KMS-11 (cell line): ENCODE data around the gene CD3D.

Experiments used
- H2AFZ ChIP-seq: fragments of 200-600 bp; sonication (generic); 2 replicates; pipeline ENCODE4 v1.6.1; 2016; ENCODE audit warnings: antibody characterized with exemption, mixed run types, low read depth
- H3K27ac ChIP-seq: fragments of 200-600 bp; sonication (generic); 2 replicates; pipeline ENCODE4 v1.6.1; 2016; ENCODE audit warnings: mild to moderate bottlenecking, mixed run types
- H3K27me3 ChIP-seq: fragments of 200-600 bp; sonication (generic); 2 replicates; pipeline ENCODE4 v1.6.1; 2017; ENCODE audit warnings: mild to moderate bottlenecking, low read depth, mixed run types, moderate library complexity; ENCODE audit not compliant: insufficient read depth
- H3K36me3 ChIP-seq: fragments of 200-600 bp; sonication (generic); 2 replicates; pipeline ENCODE4 v1.6.1; 2017; ENCODE audit warnings: mild to moderate bottlenecking, mixed run types; ENCODE audit not compliant: insufficient read depth
- H3K4me1 ChIP-seq: fragments of 200-600 bp; sonication (generic); 2 replicates; pipeline ENCODE4 v1.6.1; 2016; ENCODE audit warnings: mild to moderate bottlenecking, low read depth, mixed run types; ENCODE audit not compliant: poor library complexity, severe bottlenecking
- H3K4me2 ChIP-seq: fragments of 200-600 bp; sonication (generic); 2 replicates; pipeline ENCODE4 v1.7.0; 2016; ENCODE audit warnings: mild to moderate bottlenecking, mixed run types
- H3K4me3 ChIP-seq: fragments of 200-600 bp; sonication (generic); IDR thresholded peaks from 2 replicates; pipeline ENCODE4 v1.6.1; 2017; ENCODE audit warnings: low read depth, low read length, mixed read lengths; ENCODE audit not compliant: insufficient read depth
- H3K79me2 ChIP-seq: fragments of 200-600 bp; sonication (generic); 2 replicates; pipeline ENCODE4 v1.6.1; 2016; ENCODE audit warnings: low read depth, mixed run types; ENCODE audit not compliant: insufficient read depth
- H3K9ac ChIP-seq: fragments of 200-600 bp; sonication (generic); 2 replicates; pipeline ENCODE4 v1.6.1; 2016; ENCODE audit warnings: mild to moderate bottlenecking, mixed run types
- H4K20me1 ChIP-seq: fragments of 200-600 bp; sonication (generic); 2 replicates; pipeline ENCODE4 v1.6.1; 2016; ENCODE audit warnings: mild to moderate bottlenecking, mixed run types; ENCODE audit not compliant: insufficient read depth
- CTCF ChIP-seq: fragments of 200-600 bp; sonication (generic); conservative IDR thresholded peaks from 2 replicates; pipeline ENCODE4 v1.6.1; 2017; ENCODE audit warnings: low read depth, mild to moderate bottlenecking, antibody characterized with exemption, low read length, moderate library complexity, mixed read lengths

Gene CD3D

GRCh38 chr11:118373263-118373662 lies 30.8 kb upstream of the CD3D start:
- H3K4me1 ChIP-seq, result peaks cover 15% of the 10 kb centered on the region
- no peak overlapping the region for H3K4me2 ChIP-seq
- no peak overlapping the region for H3K9ac ChIP-seq
- H3K36me3 ChIP-seq, result no peaks in the 10 kb centered on the region; the same call in 1 of the 2 replicates
- no peak for TF ChIP-seq CTCF
- no peak overlapping the region for H3K27ac ChIP-seq
- H3K79me2 ChIP-seq, result no peaks in the 10 kb centered on the region
- H3K4me3 ChIP-seq, result no peak overlapping the region
- 0 out of 2 replicates have a peak, but pooled peaks cover 3% of the 10 kb centered on the region for H4K20me1 ChIP-seq
- no peak overlapping the region for H2AFZ ChIP-seq
- no peaks in the 10 kb centered on the region for H3K27me3 ChIP-seq

GRCh38 chr11:118370774-118371173 lies 28.3 kb upstream of the CD3D start:
- Histone ChIP-seq H3K27me3 (no peaks in the 10 kb centered on the region), H3K9ac (no peak overlapping the region), H4K20me1 (0 out of 2 replicates have a peak, but pooled peaks cover 3% of the 10 kb centered on the region), H3K4me2 (peak overlapping the region; percentile 8; the same call in 1 of the 2 replicates), H3K4me1 (peaks cover 15% of the 10 kb centered on the region), H3K79me2 (no peaks in the 10 kb centered on the region), H3K4me3 (no peak overlapping the region), H3K27ac (no peak overlapping the region; the same call in 1 of the 2 replicates), H3K36me3 (no peaks in the 10 kb centered on the region; the same call in 1 of the 2 replicates), H2AFZ (no peak overlapping the region)
- no peak for TF ChIP-seq CTCF

GRCh38 chr11:118366287-118366686 lies 23.8 kb upstream of the CD3D start:
- Histone ChIP-seq H2AFZ (no peak overlapping the region), H3K4me3 (no peak overlapping the region), H3K36me3 (no peaks in the 10 kb centered on the region), H3K79me2 (peaks cover 14% of the 10 kb centered on the region), H3K9ac (no peak overlapping the region), H3K4me1 (peaks cover 13% of the 10 kb centered on the region), H3K27me3 (no peaks in the 10 kb centered on the region), H3K4me2 (no peak overlapping the region), H4K20me1 (0 out of 2 replicates have a peak, but pooled peaks cover 2% of the 10 kb centered on the region), H3K27ac (no peak overlapping the region)
- TF ChIP-seq CTCF, result no peak

GRCh38 chr11:118364956-118365615 lies 22.6 kb upstream of the CD3D start:
- peaks cover 9% of the 10 kb centered on the region for H3K4me1 ChIP-seq
- H3K27ac ChIP-seq, result no peak overlapping the region
- H3K27me3 ChIP-seq, result no peaks in the 10 kb centered on the region
- H3K36me3 ChIP-seq, result no peaks in the 10 kb centered on the region
- H3K4me3 ChIP-seq, result no peak overlapping the region
- H3K4me2 ChIP-seq, result no peak overlapping the region
- no peak overlapping the region for H3K9ac ChIP-seq
- no peak for TF ChIP-seq CTCF
- H3K79me2 ChIP-seq, result peaks cover 23% of the 10 kb centered on the region
- no peaks in the 10 kb centered on the region for H4K20me1 ChIP-seq
- no peak overlapping the region for H2AFZ ChIP-seq
